Peyer's patch (tissue), 4 donors: Measurements from ENCODE around the gene CCR5AS.
A peak's percentile ranks its signal among the peaks of the same experiment; 100 is the strongest.

ENCODE experiments used
- CTCF ChIP-seq, 6 experiments: fragments of 450-650 bp in 4 of 6; fragments of 200-600 bp in 2 of 6; sonication (generic) in 1 of 6; IDR thresholded peaks; one replicate each; pipeline ENCODE4 v1.5.1; 2017 to 2019; ENCODE audit warnings: antibody characterized with exemption in 6 of 6, mild to moderate bottlenecking in 3 of 6, moderate library complexity in 1 of 6
- POLR2A ChIP-seq, 2 donors: fragments of 450-650 bp; IDR thresholded peaks; one replicate each; pipeline ENCODE4 v1.5.1; 2017; ENCODE audit warnings: antibody characterized with exemption in 2 of 2, mild to moderate bottlenecking in 2 of 2, moderate library complexity in 2 of 2

GRCh38 chr3:46427916-46428833 is 21.3 kb upstream of the CCR5AS start:
- peak in 3 of 6 experiments; percentile 26 to 38 (median 26) for TF ChIP-seq CTCF (IDR thresholded peaks at IDR 0.05)
- TF ChIP-seq POLR2A (IDR thresholded peaks at IDR 0.05): no peak
